ENCODE measurements around the gene GALE.

DNA sequence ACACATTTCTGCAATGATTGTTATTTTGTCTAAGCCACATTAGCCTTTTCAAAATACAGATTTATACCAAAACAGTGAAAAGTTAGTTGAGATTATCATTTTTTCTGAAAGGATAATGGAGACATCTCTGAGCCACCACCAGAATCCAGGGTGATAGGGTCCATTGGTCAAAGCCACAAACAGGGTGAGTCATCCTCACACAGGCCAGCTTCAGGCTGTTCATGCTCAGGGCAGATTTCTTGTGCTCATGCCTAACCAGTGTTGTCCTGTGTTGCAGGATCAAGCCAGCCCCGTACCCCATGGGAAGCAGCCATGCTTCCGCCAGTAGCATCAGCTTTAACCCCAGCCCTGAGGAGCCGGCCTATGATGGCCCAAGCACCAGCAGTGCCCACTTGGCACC lies 43.9 kb downstream of the GALE start:
- no peak for TF ChIP-seq JUNB (IDR thresholded peaks at IDR 0.05)
- TF ChIP-seq, protein P1, sequence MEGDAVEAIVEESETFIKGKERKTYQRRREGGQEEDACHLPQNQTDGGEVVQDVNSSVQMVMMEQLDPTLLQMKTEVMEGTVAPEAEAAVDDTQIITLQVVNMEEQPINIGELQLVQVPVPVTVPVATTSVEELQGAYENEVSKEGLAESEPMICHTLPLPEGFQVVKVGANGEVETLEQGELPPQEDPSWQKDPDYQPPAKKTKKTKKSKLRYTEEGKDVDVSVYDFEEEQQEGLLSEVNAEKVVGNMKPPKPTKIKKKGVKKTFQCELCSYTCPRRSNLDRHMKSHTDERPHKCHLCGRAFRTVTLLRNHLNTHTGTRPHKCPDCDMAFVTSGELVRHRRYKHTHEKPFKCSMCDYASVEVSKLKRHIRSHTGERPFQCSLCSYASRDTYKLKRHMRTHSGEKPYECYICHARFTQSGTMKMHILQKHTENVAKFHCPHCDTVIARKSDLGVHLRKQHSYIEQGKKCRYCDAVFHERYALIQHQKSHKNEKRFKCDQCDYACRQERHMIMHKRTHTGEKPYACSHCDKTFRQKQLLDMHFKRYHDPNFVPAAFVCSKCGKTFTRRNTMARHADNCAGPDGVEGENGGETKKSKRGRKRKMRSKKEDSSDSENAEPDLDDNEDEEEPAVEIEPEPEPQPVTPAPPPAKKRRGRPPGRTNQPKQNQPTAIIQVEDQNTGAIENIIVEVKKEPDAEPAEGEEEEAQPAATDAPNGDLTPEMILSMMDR (IDR thresholded peaks at IDR 0.05): no peak
- no peak for TF ChIP-seq HDAC2 (IDR thresholded peaks at IDR 0.05)
